ENCODE results near the gene S100A5. TPM values are rescaled to one million over a fixed set of nuclear protein-coding genes. Genes with fewer than 3 reads are reported as not detected.

Gene S100A5
- total and polyA plus RNA-seq, 11 donors, result not detected

DNA sequence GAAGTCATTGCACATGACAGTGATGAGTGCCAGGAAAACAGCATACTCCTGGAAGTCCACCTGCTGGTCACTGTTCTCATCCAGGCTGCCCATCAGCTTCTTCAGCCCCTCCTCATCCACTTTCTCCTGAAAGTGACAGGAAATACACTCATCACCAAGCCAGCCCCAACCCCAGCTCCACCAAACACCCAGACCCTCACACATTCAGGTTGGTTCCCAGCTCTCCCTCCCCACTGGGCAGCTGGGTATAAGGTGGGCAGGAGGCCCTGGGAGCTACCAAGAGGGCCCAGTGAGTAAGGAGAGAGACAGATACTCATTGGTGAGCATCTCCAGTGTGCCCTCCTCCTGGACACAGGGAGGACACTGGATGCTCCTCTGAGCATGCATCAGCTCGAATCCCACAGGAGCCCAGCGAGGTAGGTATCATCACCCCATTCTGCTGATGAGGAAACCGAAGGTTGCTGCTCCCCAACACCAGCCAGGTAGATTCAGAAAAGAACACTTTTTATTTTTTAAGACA, 20.8 kb upstream of the S100A5 start:
- peaks cover 5 to 27% (median 13%) of the 10 kb centered on the region in 12 donors for H3K4me1 ChIP-seq
- no peaks in the 10 kb centered on the region for H3K36me3 ChIP-seq
- DNase-seq (no peak), ATAC-seq (no peak)
- no peak overlapping the region for H3K4me3 ChIP-seq
- peak overlapping the region in 1 of 12 donors; percentile 43 for H3K27ac ChIP-seq
- no peaks in the 10 kb centered on the region for H3K9me3 ChIP-seq
- no peak for TF ChIP-seq POLR2A (IDR thresholded peaks at IDR 0.05)
- TF ChIP-seq CTCF (IDR thresholded peaks at IDR 0.05), result no peak
- intact Hi-C loops (cut with DNase I), result no loop called here
- WGBS, 4 donors, result 94 to 98% (median 96%) methylated on average over 3 of the region's 3 CpGs
- no peaks in the 10 kb centered on the region for H3K27me3 ChIP-seq

- intact Hi-C loops (cut with DNase I), result no loop called here
- peak overlapping the region in 1 of 12 donors; percentile 43 for H3K27ac ChIP-seq
- no peaks in the 10 kb centered on the region for H3K9me3 ChIP-seq
These were observed 20.2 kb upstream of the S100A5 start for GRCh38 chr1:153560771-153561465.

GRCh38 chr1:153560241-153560640, 19.5 kb upstream of the S100A5 start:
- intact Hi-C loops (cut with DNase I), result no loop called here
- H3K36me3 ChIP-seq, result no peaks in the 10 kb centered on the region
- H3K4me3 ChIP-seq, result no peak overlapping the region
- TF ChIP-seq CTCF (IDR thresholded peaks at IDR 0.05) (no peak), POLR2A (IDR thresholded peaks at IDR 0.05) (no peak)
- no peak for DNase-seq
- 66 to 98% (median 97%) methylated on average over 2 of the region's 2 CpGs for WGBS, 4 donors
- no peaks in the 10 kb centered on the region for H3K27me3 ChIP-seq
- no peak overlapping the region for H3K27ac ChIP-seq
- no peaks in the 10 kb centered on the region for H3K9me3 ChIP-seq
- no peak for ATAC-seq
- H3K4me1 ChIP-seq, result peaks cover 0 to 14% (median under 1%) of the 10 kb centered on the region in 12 donors

More at GRCh38 chr1:153560771-153561465, 20.2 kb upstream of the S100A5 start:
- Histone ChIP-seq H3K36me3 (no peaks in the 10 kb centered on the region), H3K27me3 (no peaks in the 10 kb centered on the region), H3K4me1 (peaks cover 5 to 21% (median 7%) of the 10 kb centered on the region in 12 donors), H3K4me3 (no peak overlapping the region)
- ATAC-seq (no peak), DNase-seq (no peak)
- no peak for TF ChIP-seq CTCF (IDR thresholded peaks at IDR 0.05)
- no peak for TF ChIP-seq POLR2A (IDR thresholded peaks at IDR 0.05)
- WGBS, 4 donors, result 85 to 89% (median 88%) methylated on average over 10 of the region's 10 CpGs

GRCh38 chr1:153557877-153558276, 17.1 kb upstream of the S100A5 start:
- 95 to 96% (median 96%) methylated on average over 3 of the region's 3 CpGs for WGBS, 4 donors
- no peak for ATAC-seq
- intact Hi-C loops (cut with DNase I), result no loop called here
- Histone ChIP-seq H3K4me3 (no peak overlapping the region), H3K9me3 (no peaks in the 10 kb centered on the region), H3K4me1 (peaks cover 0 to 17% (median 13%) of the 10 kb centered on the region in 12 donors), H3K27me3 (no peaks in the 10 kb centered on the region), H3K36me3 (no peaks in the 10 kb centered on the region), H3K27ac (no peak overlapping the region)
- TF ChIP-seq CTCF (IDR thresholded peaks at IDR 0.05) (no peak), POLR2A (IDR thresholded peaks at IDR 0.05) (no peak)
- no peak for DNase-seq

All from heart left ventricle (tissue), 16 donors.